A549 (cell line): ENCODE results near the gene SBF2.

Experiments used
- KDM1A ChIP-seq: fragments of 200-600 bp; sonication (generic); IDR thresholded peaks from 2 replicates; pipeline ENCODE4 v1.6.1; 2016; ENCODE audit warnings: low read depth, mild to moderate bottlenecking
- POLR2A ChIP-seq: IDR thresholded peaks from 2 replicates; pipeline ENCODE4 v1.6.1; 2012; ENCODE audit warnings: mild to moderate bottlenecking, low read length
- POLR2AphosphoS2 ChIP-seq: conservative IDR thresholded peaks from 2 replicates; pipeline ENCODE4 v1.6.1; 2012; ENCODE audit warnings: low read length, improper control_type of control experiment, inconsistent platforms
- USF2 ChIP-seq: fragments of 450-650 bp; IDR thresholded peaks from 2 replicates; pipeline ENCODE4 v1.6.1; 2014; ENCODE audit warnings: antibody characterized with exemption

GRCh38 chr11:9973921-9974320 is 320.1 kb downstream of the SBF2 start:
- TF ChIP-seq USF2 (no peak), KDM1A (no peak), POLR2AphosphoS2 (no peak), POLR2A (no peak)
